Neuron (in vitro differentiated cells): Measurements from ENCODE around the gene PIAS2.
"Not testable (repeated sequence)": the region's sequence is repeated elsewhere in the genome, so short reads cannot be mapped to it uniquely, and the experiment has no call there.

ENCODE experiments used
- H2AFZ ChIP-seq: one replicate; pipeline ENCODE4 v1.6.1; 2013; ENCODE audit warnings: low read depth, mild to moderate bottlenecking, inconsistent platforms, low read length, moderate library complexity
- H3K27me3 ChIP-seq: one replicate; pipeline ENCODE4 v1.6.1; 2013; ENCODE audit warnings: low read length; ENCODE audit not compliant: insufficient read depth
- H3K36me3 ChIP-seq: one replicate; pipeline ENCODE4 v1.6.1; 2013; ENCODE audit warnings: low read length; ENCODE audit not compliant: insufficient read depth
- H3K4me1 ChIP-seq: one replicate; pipeline ENCODE4 v1.6.1; 2013; ENCODE audit warnings: low read length; ENCODE audit not compliant: insufficient read depth
- H3K4me3 ChIP-seq: 2 replicates; pipeline ENCODE4 v1.5.1; 2013; ENCODE audit warnings: mild to moderate bottlenecking, low read length, moderate library complexity
- H3K9me3 ChIP-seq: one replicate; pipeline ENCODE4 v1.6.1; 2013; ENCODE audit warnings: low read length

The PIAS2 gene

DNA sequence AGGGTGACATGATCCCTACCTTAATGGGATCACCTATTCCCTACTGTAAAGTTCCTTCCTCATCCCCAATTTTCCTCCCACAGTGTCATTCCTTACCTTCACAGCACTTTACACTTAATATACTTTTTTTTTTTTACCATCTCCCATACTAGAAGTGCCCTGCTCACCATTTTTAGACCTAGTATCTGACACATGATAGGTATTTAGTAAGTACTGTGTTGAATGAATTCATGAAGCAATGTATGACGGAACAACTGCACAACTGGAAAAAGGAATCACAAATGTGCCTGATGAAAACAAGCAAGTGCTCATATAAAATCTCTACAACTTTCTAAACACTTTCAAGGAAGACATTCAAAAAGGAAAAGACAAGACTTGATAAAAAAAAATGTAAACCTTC lies 83.4 kb downstream of the PIAS2 start:
- H3K4me1 ChIP-seq = peaks cover 12% of the 10 kb centered on the region
- H3K9me3 ChIP-seq = no peaks in the 10 kb centered on the region
- H2AFZ ChIP-seq = no peak overlapping the region
- H3K36me3 ChIP-seq = peaks cover 7% of the 10 kb centered on the region
- no peaks in the 10 kb centered on the region for H3K27me3 ChIP-seq
- H3K4me3 ChIP-seq = no peak overlapping the region

DNA sequence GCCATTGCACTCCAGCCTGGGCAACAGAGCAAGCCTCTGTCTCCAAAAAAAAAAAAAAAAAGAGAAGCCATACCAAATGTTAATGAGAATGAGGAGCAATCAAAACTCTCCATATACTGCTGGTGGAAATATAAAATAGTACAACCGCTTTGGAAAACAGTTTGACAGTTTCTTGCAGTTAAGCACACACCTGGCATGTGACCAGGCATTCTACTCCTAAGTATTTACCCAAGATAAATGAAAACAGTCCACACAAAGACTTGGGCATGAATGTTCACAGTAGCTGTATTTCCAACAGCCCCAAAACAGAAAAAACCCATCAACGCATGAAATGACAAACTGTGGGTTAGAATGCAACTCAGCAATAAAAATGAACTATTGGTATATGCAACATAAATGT lies 84.5 kb downstream of the PIAS2 start:
- H3K27me3 ChIP-seq = no peaks in the 10 kb centered on the region
- no peak overlapping the region for H2AFZ ChIP-seq
- peaks cover 8% of the 10 kb centered on the region for H3K36me3 ChIP-seq
- no peak overlapping the region for H3K4me3 ChIP-seq
- H3K9me3 ChIP-seq = no peaks in the 10 kb centered on the region
- H3K4me1 ChIP-seq = peaks cover 15% of the 10 kb centered on the region

DNA sequence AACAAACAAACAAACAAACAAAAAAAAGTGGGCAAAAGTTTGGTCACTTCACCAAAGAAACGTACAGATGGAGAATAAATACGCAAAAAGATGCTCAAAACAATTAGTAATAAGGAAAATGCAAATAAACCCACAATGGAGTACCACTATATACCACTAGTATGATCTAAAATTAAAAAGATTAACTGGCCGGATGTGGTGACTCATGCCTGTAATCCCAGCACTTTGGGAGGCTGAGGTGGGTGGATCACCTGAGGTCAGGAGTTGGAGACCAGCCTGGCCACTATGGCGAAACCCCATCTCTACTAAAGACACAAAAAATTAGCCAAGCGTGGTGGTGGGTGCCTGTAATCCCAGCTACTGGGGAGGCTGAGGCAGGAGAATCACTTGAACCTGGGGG lies 84.9 kb downstream of the PIAS2 start:
- H3K4me3 ChIP-seq, H3K9me3 ChIP-seq, H2AFZ ChIP-seq, H3K27me3 ChIP-seq: not testable (repeated sequence)
- Histone ChIP-seq H3K4me1 (peaks cover 15% of the 10 kb centered on the region), H3K36me3 (peaks cover 13% of the 10 kb centered on the region)

DNA sequence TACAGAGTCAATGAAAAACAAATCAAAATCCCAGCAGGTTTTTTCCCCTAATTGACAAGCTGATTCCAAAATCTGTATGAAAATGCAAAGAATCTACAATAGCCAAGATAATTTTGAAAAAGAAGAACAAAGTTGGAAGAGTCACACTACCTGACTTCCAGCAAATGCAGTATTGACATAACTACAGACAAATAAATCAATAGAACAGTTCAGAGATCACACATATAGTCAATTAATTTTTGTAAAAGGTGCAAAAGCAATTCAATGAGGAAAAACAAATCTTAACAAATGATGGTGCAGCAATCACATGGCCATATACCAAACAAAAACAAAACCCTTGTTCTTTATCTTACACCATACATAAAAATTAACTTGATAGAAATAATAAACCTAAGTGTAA lies 85.9 kb downstream of the PIAS2 start:
- Histone ChIP-seq H2AFZ (no peak overlapping the region), H3K36me3 (peaks cover 21% of the 10 kb centered on the region)

DNA sequence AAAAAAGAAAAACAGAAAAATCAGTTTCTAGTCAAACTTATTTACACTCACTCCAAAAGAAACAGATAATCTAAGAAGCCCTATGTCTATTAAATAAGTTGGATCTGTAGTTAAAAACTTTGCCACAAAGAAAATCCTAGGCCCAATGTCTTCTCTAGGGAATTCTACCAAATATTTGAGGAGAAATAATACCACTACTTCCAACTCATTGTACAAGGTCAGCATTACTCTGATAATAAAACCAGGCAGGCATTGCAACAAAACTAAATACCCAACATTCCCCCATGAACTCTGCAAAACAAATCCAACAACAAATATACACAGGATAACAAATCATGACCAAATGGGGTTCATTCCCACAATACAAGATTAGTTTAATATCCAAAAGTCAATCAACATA lies 86.7 kb downstream of the PIAS2 start:
- no peaks in the 10 kb centered on the region for H3K27me3 ChIP-seq
- H3K4me3 ChIP-seq = no peak overlapping the region
- H3K36me3 ChIP-seq = peaks cover 28% of the 10 kb centered on the region
- no peaks in the 10 kb centered on the region for H3K9me3 ChIP-seq
- H3K4me1 ChIP-seq = peaks cover 15% of the 10 kb centered on the region
- H2AFZ ChIP-seq = no peak overlapping the region

More for the DNA sequence above, 85.9 kb downstream of the PIAS2 start:
- no peaks in the 10 kb centered on the region for H3K27me3 ChIP-seq
- no peak overlapping the region for H3K4me3 ChIP-seq
- H3K4me1 ChIP-seq = peaks cover 15% of the 10 kb centered on the region
- H3K9me3 ChIP-seq = no peaks in the 10 kb centered on the region

DNA sequence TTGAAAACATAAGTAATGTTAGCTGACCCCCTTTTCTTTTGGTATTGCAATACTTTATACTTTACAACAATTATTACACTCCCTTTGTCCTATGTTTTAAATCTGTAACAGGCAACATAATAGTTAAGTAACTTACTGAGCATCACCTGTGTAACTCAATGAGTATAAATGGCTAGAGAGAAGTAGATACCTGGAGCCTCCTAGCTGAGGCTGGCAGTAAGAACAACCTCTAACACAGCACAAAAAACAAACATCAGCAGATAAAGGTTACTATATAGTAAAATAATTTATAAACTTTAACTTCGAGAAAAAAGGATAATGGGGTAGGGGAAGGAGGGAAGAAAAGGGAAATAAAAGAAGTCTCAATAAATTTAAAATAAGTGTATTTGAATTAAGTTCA lies 87.4 kb downstream of the PIAS2 start:
- Histone ChIP-seq H2AFZ (no peak overlapping the region), H3K9me3 (no peaks in the 10 kb centered on the region)

DNA sequence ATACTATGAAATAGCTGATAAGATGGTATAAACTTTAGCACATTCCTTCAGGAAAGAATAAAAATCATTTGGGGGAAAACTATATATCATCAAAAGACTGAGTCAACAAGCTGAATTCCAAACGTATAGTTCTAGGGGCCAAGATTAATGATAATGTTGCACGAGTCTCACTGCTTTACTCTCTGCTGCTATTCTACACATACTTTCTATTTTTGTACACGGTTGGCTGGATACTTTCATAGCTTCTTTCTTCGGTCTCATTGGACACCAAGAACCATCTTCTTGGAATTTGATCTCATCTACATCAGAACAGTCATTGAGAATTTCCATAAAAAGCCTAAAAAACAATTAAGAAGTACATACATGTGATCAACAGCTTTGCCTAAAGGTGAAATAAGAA lies 87.8 kb downstream of the PIAS2 start:
- no peak overlapping the region for H2AFZ ChIP-seq
- no peaks in the 10 kb centered on the region for H3K9me3 ChIP-seq
- H3K4me3 ChIP-seq = no peak overlapping the region
- no peaks in the 10 kb centered on the region for H3K27me3 ChIP-seq
- peaks cover 15% of the 10 kb centered on the region for H3K4me1 ChIP-seq
- H3K36me3 ChIP-seq = peaks cover 33% of the 10 kb centered on the region

More for the DNA sequence above, 87.4 kb downstream of the PIAS2 start:
- Histone ChIP-seq H3K36me3 (peaks cover 33% of the 10 kb centered on the region), H3K27me3 (no peaks in the 10 kb centered on the region), H3K4me1 (peaks cover 15% of the 10 kb centered on the region), H3K4me3 (no peak overlapping the region)

DNA sequence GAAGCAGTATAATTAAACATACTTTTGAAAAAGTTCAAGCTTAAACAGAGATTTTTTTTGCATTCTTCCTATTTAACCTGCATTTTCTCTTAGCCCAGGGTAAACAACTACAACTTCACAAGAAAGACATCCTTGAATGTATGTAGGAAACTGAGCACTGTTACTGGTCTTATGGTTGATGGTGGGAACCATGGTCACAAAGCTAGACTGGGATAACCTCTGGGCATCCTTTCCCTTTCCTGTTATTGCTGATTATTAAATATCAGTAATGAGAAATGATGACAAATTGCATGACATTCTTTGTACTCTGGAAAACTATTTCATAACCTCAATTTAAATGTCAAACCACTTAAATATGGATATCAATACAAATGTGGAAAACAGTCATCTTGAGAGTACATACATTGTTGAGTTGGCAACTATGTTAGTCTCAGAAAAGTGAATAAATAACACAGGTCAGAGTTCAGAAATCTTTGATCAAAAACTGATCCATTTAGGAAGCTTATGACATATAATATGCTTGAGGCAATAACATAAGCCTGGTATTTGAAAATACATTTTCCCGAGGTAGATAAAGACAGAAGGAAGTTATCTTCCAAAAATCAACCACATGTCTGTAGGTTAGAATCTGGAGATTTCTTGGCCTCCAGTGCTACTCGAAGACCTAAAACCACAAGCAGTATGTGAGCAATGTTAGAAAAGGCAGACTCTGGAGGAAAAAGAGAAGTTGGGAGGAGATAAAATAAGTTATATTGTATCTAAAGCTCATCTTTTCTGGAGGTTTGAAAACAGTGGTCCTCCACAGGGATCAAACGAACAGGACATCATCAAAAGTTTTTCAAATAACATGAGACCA lies 95.2 kb downstream of the PIAS2 start:
- Histone ChIP-seq H3K9me3 (no peaks in the 10 kb centered on the region), H3K4me3 (no peak overlapping the region), H3K4me1 (no peaks in the 10 kb centered on the region), H3K36me3 (peaks cover 22% of the 10 kb centered on the region), H3K27me3 (no peaks in the 10 kb centered on the region), H2AFZ (no peak overlapping the region)

DNA sequence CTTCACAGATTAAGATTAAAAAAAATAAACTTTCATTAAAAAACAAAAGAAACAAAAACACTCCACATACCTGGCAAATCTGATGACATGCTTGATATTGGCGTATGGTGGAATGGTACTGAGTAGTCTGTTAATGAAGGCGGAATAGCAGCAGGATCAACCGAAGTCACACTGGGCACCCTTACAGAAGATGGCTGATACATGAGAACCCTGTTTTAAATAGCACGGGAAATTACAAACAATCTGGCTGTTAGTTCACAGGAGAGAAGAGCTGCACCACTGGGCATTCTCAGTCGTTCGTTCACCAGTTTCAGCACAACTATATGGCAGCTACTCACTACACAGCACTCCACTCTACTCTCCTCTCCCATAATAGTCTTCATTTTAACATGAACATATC lies 96.4 kb downstream of the PIAS2 start:
- H3K9me3 ChIP-seq = no peaks in the 10 kb centered on the region
- no peak overlapping the region for H3K4me3 ChIP-seq
- no peaks in the 10 kb centered on the region for H3K27me3 ChIP-seq
- no peaks in the 10 kb centered on the region for H3K4me1 ChIP-seq
- peaks cover 11% of the 10 kb centered on the region for H3K36me3 ChIP-seq
- H2AFZ ChIP-seq = no peak overlapping the region

DNA sequence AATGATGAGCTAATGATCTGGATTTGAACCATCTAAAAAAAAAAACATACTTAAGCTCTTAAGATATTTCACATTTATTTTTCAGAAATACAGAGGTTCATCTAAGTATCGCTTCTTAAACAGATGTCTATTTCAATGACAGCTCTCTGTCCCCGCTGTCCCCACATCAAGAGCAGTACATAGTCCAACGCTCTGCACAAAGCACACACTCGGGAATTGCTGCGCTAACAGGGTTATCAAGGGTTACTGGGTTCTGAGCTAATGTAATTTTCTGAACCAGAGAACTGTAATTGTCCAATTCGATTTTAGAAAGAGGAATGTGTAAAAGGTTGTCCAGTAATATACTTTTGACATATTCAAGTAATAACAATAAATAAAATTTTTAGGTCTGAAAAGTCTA lies 101.6 kb downstream of the PIAS2 start:
- Histone ChIP-seq H3K4me1 (peaks cover under 1% of the 10 kb centered on the region), H3K9me3 (no peaks in the 10 kb centered on the region), H3K27me3 (no peaks in the 10 kb centered on the region), H3K36me3 (peaks cover under 1% of the 10 kb centered on the region), H2AFZ (no peak overlapping the region), H3K4me3 (no peak overlapping the region)

DNA sequence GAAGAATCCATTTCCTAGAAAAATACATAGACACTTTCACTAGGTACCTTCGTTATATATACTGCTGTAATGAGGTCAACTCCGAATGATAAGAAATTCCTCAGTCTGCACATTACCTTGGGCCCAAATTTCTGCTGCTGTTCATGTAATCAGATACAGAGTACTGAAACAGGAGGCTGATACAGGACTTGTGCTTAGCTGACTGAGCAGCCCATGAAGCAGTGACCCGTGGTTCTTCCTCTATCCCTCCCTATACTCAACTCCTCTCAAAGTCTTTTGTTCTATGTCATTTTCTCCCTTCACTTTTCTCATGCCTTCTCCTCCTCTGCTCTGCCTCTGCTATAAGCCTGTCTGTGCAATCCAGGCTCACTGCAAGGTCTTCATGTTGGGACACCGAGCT lies 102.9 kb downstream of the PIAS2 start:
- H3K4me3 ChIP-seq = no peak overlapping the region
- H3K27me3 ChIP-seq = no peaks in the 10 kb centered on the region
- H3K9me3 ChIP-seq = no peaks in the 10 kb centered on the region
- peaks cover 5% of the 10 kb centered on the region for H3K4me1 ChIP-seq
- H3K36me3 ChIP-seq = no peaks in the 10 kb centered on the region
- H2AFZ ChIP-seq = no peak overlapping the region

DNA sequence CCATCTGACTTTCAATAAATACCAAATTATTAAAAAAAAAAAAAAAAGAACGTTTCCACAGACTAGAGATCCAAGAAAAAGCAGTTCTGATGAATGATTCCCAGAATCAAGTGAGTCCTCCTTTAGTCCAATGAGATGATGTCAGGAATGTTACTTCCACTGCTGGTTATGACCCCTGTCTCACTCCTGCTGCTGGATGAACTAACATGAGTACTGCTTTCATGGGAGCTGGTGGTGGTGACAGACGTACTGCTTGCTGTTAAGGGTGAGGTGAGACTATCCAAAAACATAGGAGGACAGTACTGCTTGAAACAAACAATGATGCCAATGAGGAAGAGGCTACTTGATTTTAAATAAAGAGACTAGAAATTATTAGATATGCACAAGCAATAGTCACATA lies 105.0 kb downstream of the PIAS2 start:
- no peaks in the 10 kb centered on the region for H3K27me3 ChIP-seq
- no peak overlapping the region for H2AFZ ChIP-seq
- no peaks in the 10 kb centered on the region for H3K36me3 ChIP-seq
- no peaks in the 10 kb centered on the region for H3K9me3 ChIP-seq
- H3K4me3 ChIP-seq = no peak overlapping the region
- H3K4me1 ChIP-seq = peaks cover 5% of the 10 kb centered on the region

DNA sequence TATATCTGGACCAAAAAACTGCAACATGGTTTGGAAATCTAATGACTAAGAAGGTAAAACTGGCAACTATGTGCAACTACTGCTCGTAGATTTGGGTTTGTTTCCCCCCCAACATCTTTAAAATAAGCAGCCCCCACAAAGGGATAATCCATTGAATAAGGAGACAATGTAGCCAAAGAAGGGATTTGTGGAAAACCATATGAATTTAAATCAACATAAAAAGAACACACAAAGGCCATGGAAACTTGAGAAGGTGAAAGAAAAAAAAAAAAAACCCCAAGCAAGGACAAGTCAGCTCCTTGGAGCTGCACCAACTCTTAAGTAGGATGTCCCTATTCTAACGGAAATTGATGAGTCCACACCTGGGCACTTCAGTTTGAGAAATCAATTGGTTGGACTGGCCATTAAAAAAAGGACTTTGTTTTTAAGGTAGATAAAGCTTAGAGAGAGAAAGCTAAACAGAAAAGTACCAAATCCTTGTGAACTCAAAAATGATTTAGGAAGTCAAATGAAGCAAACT lies 106.8 kb downstream of the PIAS2 start:
- no peak overlapping the region for H2AFZ ChIP-seq
- no peaks in the 10 kb centered on the region for H3K36me3 ChIP-seq
- peaks cover 5% of the 10 kb centered on the region for H3K4me1 ChIP-seq
- no peak overlapping the region for H3K4me3 ChIP-seq
- no peaks in the 10 kb centered on the region for H3K9me3 ChIP-seq
- no peaks in the 10 kb centered on the region for H3K27me3 ChIP-seq

DNA sequence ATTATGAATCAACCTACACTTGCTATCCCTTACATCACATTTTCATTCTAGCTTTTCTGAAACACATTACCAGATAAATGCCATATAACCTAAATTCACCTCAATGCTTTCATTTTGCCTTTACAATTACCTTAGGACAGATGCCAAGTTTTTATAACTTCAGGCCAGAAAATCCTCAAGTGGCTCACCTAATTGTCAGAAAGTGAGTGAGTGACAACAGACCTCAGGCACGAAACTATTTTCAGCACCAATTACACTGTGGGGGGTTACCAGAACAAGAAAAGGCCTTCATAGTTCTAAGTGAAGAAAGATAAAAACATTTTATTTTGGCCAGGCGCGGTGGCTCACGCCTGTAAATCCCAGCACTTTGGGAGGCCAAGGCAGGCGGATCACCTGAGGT lies 108.2 kb downstream of the PIAS2 start:
- Histone ChIP-seq H3K36me3 (no peaks in the 10 kb centered on the region), H3K4me3 (no peak overlapping the region), H3K9me3 (no peaks in the 10 kb centered on the region), H3K27me3 (no peaks in the 10 kb centered on the region), H3K4me1 (peaks cover 5% of the 10 kb centered on the region), H2AFZ (no peak overlapping the region)
